OCI-LY3 (cell line): Measurements from ENCODE around the gene TTC36.

ENCODE experiments used
- H2AFZ ChIP-seq: fragments of 200-600, 300-600 bp; shearing (Covaris generic); 2 replicates; pipeline ENCODE4 v1.6.0; 2014; ENCODE audit warnings: antibody characterized with exemption, low read depth, low read length
- H3K27ac ChIP-seq: fragments of 200-600, 300-600 bp; sonication (generic); 2 replicates; pipeline ENCODE4 v1.5.1; 2014; ENCODE audit warnings: mild to moderate bottlenecking, low read length, moderate library complexity, mixed read lengths
- H3K27me3 ChIP-seq: fragments of 200-600, 300-600 bp; sonication (generic); 2 replicates; pipeline ENCODE4 v1.6.1; 2014; ENCODE audit warnings: low read depth, low read length, mixed read lengths
- H3K36me3 ChIP-seq: fragments of 200-600, 300-600 bp; sonication (generic); replicated peaks from 2 replicates; pipeline ENCODE3; 2014; ENCODE audit warnings: low read depth, low read length, mixed read lengths
- H3K4me1 ChIP-seq: fragments of 300-600, 200-600 bp; sonication (generic); 2 replicates; pipeline ENCODE4 v1.6.1; 2014; ENCODE audit warnings: low read length, mixed read lengths
- H3K4me2 ChIP-seq: fragments of 200-600, 300-600 bp; sonication (generic); 2 replicates; pipeline ENCODE4 v1.6.1; 2014; ENCODE audit warnings: low read length, mixed read lengths
- H3K4me3 ChIP-seq: fragments of 300-600, 200-600 bp; sonication (generic); 2 replicates; pipeline ENCODE4 v1.5.1; 2014; ENCODE audit warnings: antibody characterized with exemption, mild to moderate bottlenecking, low read length, moderate library complexity
- H3K79me2 ChIP-seq: fragments of 300-600, 200-600 bp; shearing (Covaris generic); 2 replicates; pipeline ENCODE4 v1.6.1; 2014; ENCODE audit warnings: mild to moderate bottlenecking, low read length, mixed read lengths
- H3K9ac ChIP-seq: fragments of 300-600, 200-600 bp; shearing (Covaris generic); 2 replicates; pipeline ENCODE4 v1.6.0; 2014; ENCODE audit warnings: mild to moderate bottlenecking, low read length, moderate library complexity
- H3K9me3 ChIP-seq: fragments of 200-600, 300-600 bp; shearing (Covaris generic); 2 replicates; pipeline ENCODE4 v1.6.1; 2014; ENCODE audit warnings: low read length, mixed read lengths; ENCODE audit not compliant: insufficient read depth
- H4K20me1 ChIP-seq: fragments of 200-600, 300-600 bp; sonication (generic); 2 replicates; pipeline ENCODE4 v1.6.1; 2016; ENCODE audit warnings: low read length, mixed read lengths; ENCODE audit not compliant: insufficient read depth
- EZH2phosphoT487 ChIP-seq: fragments of 200-600 bp; shearing (Covaris generic); IDR thresholded peaks from 2 replicates; pipeline ENCODE4 v1.6.1; 2018; ENCODE audit warnings: antibody characterized with exemption, mixed run types, low read depth
- TF ChIP-seq, protein P1 (sequence below): fragments of 200-600, 300-600 bp; sonication (generic); IDR thresholded peaks from 2 replicates; pipeline ENCODE4 v1.5.1; 2014; ENCODE audit warnings: antibody characterized with exemption, low read length, low read depth

Gene TTC36

DNA sequence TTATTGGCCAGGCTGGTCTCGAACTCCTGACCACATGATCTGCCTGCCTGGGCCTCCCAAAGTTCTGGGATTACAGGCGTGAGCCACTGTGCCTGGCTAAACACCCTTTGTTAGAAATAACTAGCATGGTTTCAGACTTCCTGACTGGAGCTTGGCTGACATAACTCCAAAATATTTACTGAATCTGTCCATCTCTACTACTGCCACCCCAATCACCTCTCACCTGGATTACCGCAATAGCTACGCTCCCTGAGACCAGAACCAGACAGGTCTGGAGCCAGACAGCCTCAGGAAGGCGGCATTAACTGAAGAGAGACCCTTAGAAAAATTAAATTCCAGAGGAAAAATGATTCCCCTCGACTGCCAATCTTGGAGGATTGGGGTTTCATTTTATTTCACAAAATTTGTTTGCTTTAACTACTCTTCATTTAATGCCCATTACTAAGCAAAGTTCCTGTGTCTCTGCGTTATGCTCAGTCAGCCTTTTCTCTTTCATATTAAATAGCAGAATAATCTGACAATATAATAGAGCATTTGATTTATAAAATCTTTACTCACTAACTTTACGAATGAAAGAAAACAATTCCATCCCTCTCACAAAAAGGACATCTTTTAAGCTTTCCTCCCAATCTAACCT lies 16.9 kb downstream of the TTC36 start:
- no peaks in the 10 kb centered on the region for H3K36me3 ChIP-seq

DNA sequence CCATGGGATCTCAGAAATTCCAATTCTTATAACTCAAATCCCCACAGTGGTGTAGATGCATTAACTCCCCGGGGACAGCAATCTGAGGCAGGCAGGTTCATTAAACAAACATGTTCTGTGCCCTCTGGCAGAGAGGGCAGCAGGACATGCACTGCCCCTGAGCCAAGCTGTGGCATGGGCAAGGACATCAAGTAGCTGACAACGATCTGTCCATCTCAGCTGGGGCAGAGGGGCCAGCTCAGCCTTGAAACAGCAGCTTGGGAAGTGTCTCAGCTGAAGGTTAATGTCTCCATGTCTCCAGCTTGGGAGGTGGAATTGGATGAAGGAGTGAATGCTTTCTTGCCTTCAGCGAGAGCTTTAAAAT lies 17.4 kb downstream of the TTC36 start:
- H3K9ac ChIP-seq: no peak overlapping the region
- H3K4me3 ChIP-seq: no peak overlapping the region
- H3K79me2 ChIP-seq: no peaks in the 10 kb centered on the region
- no peak for TF ChIP-seq EZH2phosphoT487
- TF ChIP-seq, protein P1, sequence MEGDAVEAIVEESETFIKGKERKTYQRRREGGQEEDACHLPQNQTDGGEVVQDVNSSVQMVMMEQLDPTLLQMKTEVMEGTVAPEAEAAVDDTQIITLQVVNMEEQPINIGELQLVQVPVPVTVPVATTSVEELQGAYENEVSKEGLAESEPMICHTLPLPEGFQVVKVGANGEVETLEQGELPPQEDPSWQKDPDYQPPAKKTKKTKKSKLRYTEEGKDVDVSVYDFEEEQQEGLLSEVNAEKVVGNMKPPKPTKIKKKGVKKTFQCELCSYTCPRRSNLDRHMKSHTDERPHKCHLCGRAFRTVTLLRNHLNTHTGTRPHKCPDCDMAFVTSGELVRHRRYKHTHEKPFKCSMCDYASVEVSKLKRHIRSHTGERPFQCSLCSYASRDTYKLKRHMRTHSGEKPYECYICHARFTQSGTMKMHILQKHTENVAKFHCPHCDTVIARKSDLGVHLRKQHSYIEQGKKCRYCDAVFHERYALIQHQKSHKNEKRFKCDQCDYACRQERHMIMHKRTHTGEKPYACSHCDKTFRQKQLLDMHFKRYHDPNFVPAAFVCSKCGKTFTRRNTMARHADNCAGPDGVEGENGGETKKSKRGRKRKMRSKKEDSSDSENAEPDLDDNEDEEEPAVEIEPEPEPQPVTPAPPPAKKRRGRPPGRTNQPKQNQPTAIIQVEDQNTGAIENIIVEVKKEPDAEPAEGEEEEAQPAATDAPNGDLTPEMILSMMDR: no peak
- no peak overlapping the region for H3K27ac ChIP-seq
- H2AFZ ChIP-seq: no peak overlapping the region
- H3K27me3 ChIP-seq: no peaks in the 10 kb centered on the region
- no peaks in the 10 kb centered on the region for H3K9me3 ChIP-seq
- no peaks in the 10 kb centered on the region for H3K36me3 ChIP-seq
- no peaks in the 10 kb centered on the region for H4K20me1 ChIP-seq
- no peak overlapping the region for H3K4me2 ChIP-seq
- H3K4me1 ChIP-seq: no peaks in the 10 kb centered on the region

More for the DNA sequence above, 16.9 kb downstream of the TTC36 start:
- Histone ChIP-seq H3K9ac (no peak overlapping the region), H3K4me2 (no peak overlapping the region), H4K20me1 (no peaks in the 10 kb centered on the region), H3K27ac (no peak overlapping the region), H3K79me2 (no peaks in the 10 kb centered on the region), H3K4me3 (no peak overlapping the region), H2AFZ (no peak overlapping the region), H3K27me3 (no peaks in the 10 kb centered on the region), H3K9me3 (no peaks in the 10 kb centered on the region), H3K4me1 (no peaks in the 10 kb centered on the region)
- TF ChIP-seq, protein P1: no peak
- no peak for TF ChIP-seq EZH2phosphoT487

DNA sequence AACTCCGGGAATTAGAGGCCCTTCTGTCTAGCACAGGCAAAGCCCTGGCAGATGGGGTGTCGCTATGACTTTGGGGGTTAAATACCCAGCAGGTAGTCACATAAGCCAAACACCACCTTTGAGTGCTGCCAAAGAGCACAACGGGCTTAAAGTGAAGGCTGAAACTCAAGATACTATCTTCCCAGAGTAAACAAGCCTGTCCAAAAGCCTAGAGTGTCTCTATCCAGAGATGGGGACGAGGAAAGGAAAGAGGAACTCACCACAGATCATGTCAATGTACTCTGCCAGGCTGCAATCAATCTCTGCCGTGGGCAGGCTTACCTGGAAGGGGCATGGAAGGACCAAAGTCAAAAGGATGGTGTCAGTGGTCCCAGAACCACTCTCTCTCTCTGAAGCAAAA lies 18.3 kb downstream of the TTC36 start:
- Histone ChIP-seq H4K20me1 (no peaks in the 10 kb centered on the region), H3K9ac (no peak overlapping the region), H3K4me2 (no peak overlapping the region), H3K27ac (no peak overlapping the region), H3K36me3 (no peaks in the 10 kb centered on the region), H3K4me3 (no peak overlapping the region), H2AFZ (no peak overlapping the region), H3K79me2 (no peaks in the 10 kb centered on the region), H3K4me1 (no peaks in the 10 kb centered on the region), H3K9me3 (no peaks in the 10 kb centered on the region), H3K27me3 (no peaks in the 10 kb centered on the region)
- TF ChIP-seq, protein P1: no peak
- no peak for TF ChIP-seq EZH2phosphoT487

DNA sequence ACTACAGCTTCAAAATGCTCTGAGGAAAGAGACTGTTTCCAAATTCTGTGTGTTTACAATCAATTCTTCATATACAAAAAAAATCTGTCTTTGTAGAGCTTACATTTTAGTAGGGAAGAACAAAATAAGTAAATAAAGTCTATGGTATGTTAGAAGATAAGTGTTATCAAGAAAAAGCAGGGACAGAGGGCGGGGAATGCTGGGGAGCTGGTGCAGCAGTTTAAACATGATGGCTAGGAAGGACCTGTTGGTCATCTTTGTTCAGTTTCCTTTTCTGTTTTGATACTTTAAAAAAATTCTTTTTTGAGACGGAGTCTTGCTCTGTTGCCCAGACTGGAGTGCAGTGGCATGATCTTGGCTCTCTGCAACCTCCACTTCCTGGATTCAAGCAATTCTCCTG lies 19.9 kb downstream of the TTC36 start:
- Histone ChIP-seq H3K9me3 (no peaks in the 10 kb centered on the region), H3K9ac (no peak overlapping the region), H4K20me1 (no peaks in the 10 kb centered on the region), H3K4me2 (no peak overlapping the region), H3K36me3 (peaks cover 3% of the 10 kb centered on the region), H3K4me1 (no peaks in the 10 kb centered on the region), H2AFZ (no peak overlapping the region), H3K27ac (no peak overlapping the region), H3K27me3 (no peaks in the 10 kb centered on the region), H3K79me2 (no peaks in the 10 kb centered on the region), H3K4me3 (no peak overlapping the region)
- TF ChIP-seq EZH2phosphoT487: no peak
- TF ChIP-seq, protein P1: no peak
